Endothelial cell of umbilical vein (primary cell): ENCODE results near the gene TNFAIP8. TPM values are rescaled to one million over a fixed set of nuclear protein-coding genes. Genes with fewer than 3 reads are reported as not detected.

Experiments
- BruUV-seq: library from RNA; stranded (reverse); fragments of 400-500 nt; replicated peaks from 2 replicates; lab custom pipeline; 2021; lab: Mats Ljungman, UMichigan
- CTCF ChIA-PET: fragments of 300-600, 350-600 bp; sonication (Branson Sonifier 250); formaldehyde crosslinking; loops from one replicate; lab custom pipeline; 2021; ENCODE audit warnings: antibody characterized with exemption, inconsistent platforms; lab: Charles Lee
- POLR2A ChIA-PET: fragments of 300-600, 350-600 bp; sonication (Branson Sonifier 250); formaldehyde crosslinking; loops from one replicate; lab custom pipeline; 2021; ENCODE audit warnings: antibody characterized with exemption, inconsistent platforms; lab: Charles Lee
- DNase-seq: peaks from one replicate; pipeline ENCODE4 v3.0.0-alpha.2; 2011; ENCODE audit warnings: low read depth, low spot score
- FAIRE-seq: peaks from 2 replicates; lab custom pipeline; 2011; peaks lifted over from hg19 to GRCh38; lab: Jason Lieb, UNC
- H2AFZ ChIP-seq: 2 replicates; pipeline ENCODE4 v1.6.0; 2012; ENCODE audit warnings: low read depth, low read length, control low read depth, inconsistent platforms
- H3K27ac ChIP-seq: 2 replicates; pipeline ENCODE4 v1.5.1; 2011; ENCODE audit warnings: low read depth, mild to moderate bottlenecking, control low read depth, low read length, moderate library complexity; ENCODE audit not compliant: insufficient read depth
- H3K27me3 ChIP-seq, 2 experiments: 2 replicates each; pipeline versions ENCODE4 v1.6.0 to v1.6.1; 2011; ENCODE audit warnings: low read length in 2 of 2, mixed read lengths in 1 of 2; ENCODE audit not compliant: control insufficient read depth in 2 of 2, insufficient read depth in 2 of 2
- H3K36me3 ChIP-seq, 2 experiments: 2 replicates in 1 of 2; 3 replicates in 1 of 2; pipeline ENCODE4 v1.5.1; 2011; ENCODE audit warnings: low read length in 2 of 2, mild to moderate bottlenecking in 1 of 2, moderate library complexity in 1 of 2; ENCODE audit not compliant: control insufficient read depth in 2 of 2, insufficient read depth in 2 of 2; ENCODE audit errors: extremely low read depth in 1 of 2
- H3K4me1 ChIP-seq: 3 replicates; pipeline ENCODE4 v1.5.1; 2011; ENCODE audit warnings: mild to moderate bottlenecking, low read length; ENCODE audit not compliant: control insufficient read depth, insufficient read depth; ENCODE audit errors: extremely low read depth
- H3K4me2 ChIP-seq: 2 replicates; pipeline ENCODE4 v1.6.1; 2011; ENCODE audit warnings: low read length, control low read depth, mixed read lengths; ENCODE audit not compliant: insufficient read depth
- H3K4me3 ChIP-seq, 3 experiments: fragments of 200-600 bp in 1 of 3; sonication (generic), shearing (Covaris generic) in 1 of 3; replicated peaks in 1 of 3; 2 replicates each; pipeline ENCODE4 v1.5.1; 2011 to 2016; ENCODE audit warnings: control low read depth in 3 of 3, low read length in 3 of 3, mild to moderate bottlenecking in 2 of 3, inconsistent platforms in 1 of 3, low read depth in 1 of 3, moderate library complexity in 1 of 3; ENCODE audit not compliant: insufficient read depth in 1 of 3
- H3K79me2 ChIP-seq: 2 replicates; pipeline ENCODE4 v1.6.0; 2012; ENCODE audit warnings: low read length, inconsistent platforms; ENCODE audit not compliant: control insufficient read depth, insufficient read depth
- H3K9ac ChIP-seq: replicated peaks from 2 replicates; pipeline ENCODE3; 2011; ENCODE audit warnings: low read length, control low read depth; ENCODE audit not compliant: insufficient read depth; ENCODE audit errors: extremely low read depth
- H3K9me1 ChIP-seq: replicated peaks from 3 replicates; pipeline ENCODE4 v1.6.0; 2011; ENCODE audit warnings: mild to moderate bottlenecking, low read length; ENCODE audit not compliant: control insufficient read depth, insufficient read depth; ENCODE audit errors: extremely low read depth
- H3K9me3 ChIP-seq: replicated peaks from 2 replicates; pipeline ENCODE4 v1.5.1; 2012; ENCODE audit warnings: low read length, inconsistent platforms; ENCODE audit not compliant: control insufficient read depth, insufficient read depth
- H4K20me1 ChIP-seq: replicated peaks from 2 replicates; pipeline ENCODE3; 2011; ENCODE audit warnings: mild to moderate bottlenecking, low read length; ENCODE audit not compliant: control insufficient read depth, insufficient read depth; ENCODE audit errors: extremely low read depth
- CTCF ChIP-seq, 2 donors: IDR thresholded peaks; 1 replicate in 1 of 2; 2 replicates in 1 of 2; pipeline ENCODE4 v1.5.1; 2011; ENCODE audit warnings: low read length in 2 of 2, mild to moderate bottlenecking in 2 of 2, moderate library complexity in 2 of 2, control low read depth in 1 of 2, inconsistent platforms in 1 of 2, low read depth in 1 of 2; ENCODE audit not compliant: insufficient read depth in 1 of 2; ENCODE audit errors: extremely low read depth in 1 of 2
- EZH2 ChIP-seq: IDR thresholded peaks from 2 replicates; pipeline ENCODE4 v1.6.1; 2012; ENCODE audit warnings: borderline replicate concordance, low read depth, mild to moderate bottlenecking, moderate library complexity, low read length, inconsistent platforms; ENCODE audit not compliant: severe bottlenecking
- FOS ChIP-seq: IDR thresholded peaks from 2 replicates; pipeline ENCODE4 v1.6.1; 2011; ENCODE audit warnings: mild to moderate bottlenecking, low read length, moderate library complexity, borderline replicate concordance; ENCODE audit not compliant: insufficient read depth
- GATA2 ChIP-seq: IDR thresholded peaks from 2 replicates; pipeline ENCODE4 v1.7.0; 2011; ENCODE audit warnings: low read depth, mild to moderate bottlenecking, moderate library complexity, mixed read lengths, low read length; ENCODE audit not compliant: insufficient read length, insufficient read depth
- JUN ChIP-seq: IDR thresholded peaks from 2 replicates; pipeline ENCODE4 v1.6.1; 2011; ENCODE audit warnings: borderline replicate concordance, low read depth; ENCODE audit not compliant: insufficient read length, insufficient read depth
- MAX ChIP-seq: IDR thresholded peaks from 2 replicates; pipeline ENCODE4 v1.6.1; 2011; ENCODE audit not compliant: insufficient read depth, insufficient read length
- MYC ChIP-seq: IDR thresholded peaks from one replicate; pipeline ENCODE4 v1.6.1; 2011; ENCODE audit warnings: mild to moderate bottlenecking, low read depth, low read length
- POLR2A ChIP-seq: IDR thresholded peaks from 2 replicates; pipeline ENCODE4 v1.6.1; 2012; ENCODE audit warnings: low read depth, mild to moderate bottlenecking, control low read depth, low read length
- dilution Hi-C: fragments of 300-500 bp; cut with MboI; formaldehyde crosslinking; loops from one replicate; pipeline ENCODE4 v1.15.0; 2019; ENCODE audit warnings: low sequenced_read_pairs; ENCODE audit not compliant: extremely low pct_ligation_motif_present
- intact Hi-C: fragments of 100-400 bp; cut with micrococcal nuclease; formaldehyde crosslinking; loops from one replicate; pipeline ENCODE4 v1.10.0; 2022
- polyA plus RNA-seq, 4 experiments: library from polyadenylated mRNA; depleted of rRNA in 3 of 4; stranded (reverse) in 3 of 4; unstranded in 1 of 4; fragments of >200 nt; gene quantifications; 2 replicates each; pipeline versions ENCODE4 v1.2.1 to v1.2.3, GENCODE V29; 2011 to 2012; ENCODE audit warnings: missing spikeins in 1 of 4
- total RNA-seq: library from RNA; stranded (reverse); gene quantifications from 2 replicates; pipeline ENCODE4 v1.2.3, GENCODE V29; 2021

TNFAIP8 gene
- total and polyA plus RNA-seq, 2 donors (not counting 3 experiments of a cell fraction or from before 2014, with no cell fraction given) = 4.7 to 7.4 TPM

GRCh38 chr5:119353213-119353612 lies 2.6 kb upstream of the TNFAIP8 start:
- Histone ChIP-seq H3K4me1 (peaks cover 11% of the 10 kb centered on the region), H3K79me2 (no peaks in the 10 kb centered on the region), H3K27ac (no peak overlapping the region), H3K4me3 (no peak overlapping the region), H3K36me3 (no peaks in the 10 kb centered on the region), H3K9ac (no peak overlapping the region), H2AFZ (no peak overlapping the region), H3K4me2 (no peak overlapping the region), H3K27me3 (peaks cover 0 to 1% of the 10 kb centered on the region in 2 experiments), H3K9me3 (no peaks in the 10 kb centered on the region), H3K9me1 (no peaks in the 10 kb centered on the region), H4K20me1 (no peaks in the 10 kb centered on the region)
- intact Hi-C loops (no loop called here), dilution Hi-C loops (no loop called here)
- BruUV-seq = no TSS peak
- POLR2A ChIA-PET = no interaction called here
- no peak for DNase-seq
- TF ChIP-seq GATA2 (no peak), JUN (no peak), EZH2 (no peak), FOS (no peak), POLR2A (no peak), MAX (no peak), MYC (no peak), CTCF (IDR thresholded peaks at IDR 0.05; ENCODE audit: extremely low read depth in 1 of 2, insufficient read depth in 1 of 2, low read depth in 1 of 2, low read length in 2 of 2) (no peak)
- CTCF ChIA-PET = no interaction called here
- no peak for FAIRE-seq
